IMR-90 (cell line): ENCODE data around the gene HASPIN. TPM values are rescaled to one million over a fixed set of nuclear protein-coding genes. Genes with fewer than 3 reads are reported as not detected.
A peak's percentile ranks its signal among the peaks of the same experiment; 100 is the strongest.

Experiments used
- ATAC-seq: fragments of 200-7000 bp; cut with Tn5 transposase; 2 replicates; pipeline ENCODE4 v1.9.1; 2020; ENCODE audit warnings: low read depth, mild to moderate bottlenecking, moderate library complexity
- BruUV-seq: library from RNA; stranded (reverse); fragments of 400-500 nt; replicated peaks from 2 replicates; lab custom pipeline; 2021; lab: Mats Ljungman, UMichigan
- CTCF ChIA-PET: fragments of 300-600 bp; formaldehyde crosslinking; extraction: SDS; loops from one replicate; lab custom pipeline; 2021; ENCODE audit warnings: antibody characterized with exemption; lab: Yijun Ruan, JAX
- POLR2A ChIA-PET: fragments of 300-600 bp; sonication (Branson Sonifier 250); formaldehyde crosslinking; loops from one replicate; lab custom pipeline; 2022; ENCODE audit warnings: antibody characterized with exemption; ENCODE audit not compliant: unreplicated experiment; lab: Charles Lee
- DNase-seq: peaks from one replicate; pipeline ENCODE4 v3.0.0; 2013
- H2AFZ ChIP-seq: replicated peaks from 2 replicates; pipeline ENCODE3; 2013; ENCODE audit warnings: low read length, mild to moderate bottlenecking; ENCODE audit not compliant: poor library complexity
- H2AK5ac ChIP-seq: 2 replicates; pipeline ENCODE4 v1.6.1; 2013; ENCODE audit warnings: low read depth, low read length, inconsistent platforms
- H2AK9ac ChIP-seq: replicated peaks from 2 replicates; pipeline ENCODE3; 2013; ENCODE audit warnings: mild to moderate bottlenecking, low read depth, low read length, moderate library complexity; ENCODE audit not compliant: poor library complexity
- H2BK120ac ChIP-seq: 2 replicates; pipeline ENCODE4 v1.6.1; 2013; ENCODE audit warnings: low read depth, low read length, inconsistent platforms
- H2BK15ac ChIP-seq: 3 replicates; pipeline ENCODE4 v1.6.1; 2013; ENCODE audit warnings: low read depth, low read length, inconsistent platforms
- H2BK20ac ChIP-seq: 2 replicates; pipeline ENCODE4 v1.6.1; 2013; ENCODE audit warnings: low read depth, mild to moderate bottlenecking, inconsistent platforms, low read length, moderate library complexity
- H2BK5ac ChIP-seq: 2 replicates; pipeline ENCODE4 v1.6.1; 2013; ENCODE audit warnings: mild to moderate bottlenecking, low read depth, low read length, inconsistent platforms; ENCODE audit not compliant: poor library complexity, severe bottlenecking
- H3K14ac ChIP-seq: replicated peaks from 2 replicates; pipeline ENCODE4 v1.6.1; 2013; ENCODE audit warnings: low read depth, low read length, inconsistent platforms
- H3K18ac ChIP-seq: 2 replicates; pipeline ENCODE4 v1.6.1; 2013; ENCODE audit warnings: low read depth, low read length, control low read depth
- H3K23ac ChIP-seq: 2 replicates; pipeline ENCODE4 v1.6.1; 2013; ENCODE audit warnings: low read depth, low read length, inconsistent platforms
- H3K27ac ChIP-seq: 2 replicates; pipeline ENCODE4 v1.5.1; 2013; ENCODE audit warnings: mild to moderate bottlenecking, control low read depth, low read length; ENCODE audit not compliant: insufficient read depth
- H3K27me3 ChIP-seq: 2 replicates; pipeline ENCODE4 v1.6.1; 2013; ENCODE audit warnings: low read length; ENCODE audit not compliant: control insufficient read depth, insufficient read depth
- H3K36me3 ChIP-seq: 2 replicates; pipeline ENCODE4 v1.6.1; 2013; ENCODE audit warnings: low read length, mixed read lengths; ENCODE audit not compliant: control insufficient read depth, insufficient read depth
- H3K4ac ChIP-seq: 2 replicates; pipeline ENCODE4 v1.6.1; 2013; ENCODE audit warnings: low read depth, low read length, inconsistent platforms
- H3K4me1 ChIP-seq: 2 replicates; pipeline ENCODE4 v1.6.1; 2013; ENCODE audit warnings: low read length, mixed read lengths; ENCODE audit not compliant: control insufficient read depth, insufficient read depth
- H3K4me2 ChIP-seq: 2 replicates; pipeline ENCODE4 v1.6.1; 2013; ENCODE audit warnings: low read depth, mild to moderate bottlenecking, control low read depth, low read length, moderate library complexity
- H3K4me3 ChIP-seq: 2 replicates; pipeline ENCODE4 v1.5.1; 2013; ENCODE audit warnings: low read depth, mild to moderate bottlenecking, control low read depth, low read length, moderate library complexity; ENCODE audit not compliant: insufficient read depth
- H3K56ac ChIP-seq: 2 replicates; pipeline ENCODE4 v1.6.1; 2013; ENCODE audit warnings: low read length, inconsistent platforms; ENCODE audit not compliant: insufficient read depth; ENCODE audit errors: extremely low read depth
- H3K79me1 ChIP-seq, 2 experiments: 2 replicates each; pipeline ENCODE4 v1.6.1; 2013; ENCODE audit warnings: low read length in 2 of 2, inconsistent platforms in 1 of 2, low read depth in 1 of 2
- H3K9ac ChIP-seq: 2 replicates; pipeline ENCODE4 v1.6.1; 2013; ENCODE audit warnings: low read depth, low read length, control low read depth
- H3K9me1 ChIP-seq: 2 replicates; pipeline ENCODE4 v1.6.1; 2013; ENCODE audit warnings: low read length, inconsistent platforms; ENCODE audit not compliant: insufficient read depth
- H3K9me3 ChIP-seq: 2 replicates; pipeline ENCODE4 v1.6.1; 2013; ENCODE audit warnings: low read length; ENCODE audit not compliant: control insufficient read depth, insufficient read depth
- H4K20me1 ChIP-seq: 2 replicates; pipeline ENCODE4 v1.6.1; 2013; ENCODE audit warnings: low read length, inconsistent platforms; ENCODE audit not compliant: insufficient read depth
- H4K5ac ChIP-seq: 2 replicates; pipeline ENCODE4 v1.6.1; 2013; ENCODE audit warnings: mild to moderate bottlenecking, low read depth, low read length, control low read depth
- H4K8ac ChIP-seq, 2 experiments: 2 replicates each; pipeline ENCODE4 v1.6.1; 2013; ENCODE audit warnings: low read depth in 2 of 2, low read length in 2 of 2, control low read depth in 1 of 2, inconsistent platforms in 1 of 2
- H4K91ac ChIP-seq: 2 replicates; pipeline ENCODE4 v1.6.1; 2013; ENCODE audit warnings: low read depth, low read length, inconsistent platforms; ENCODE audit not compliant: insufficient read depth
- CEBPB ChIP-seq: IDR thresholded peaks from 2 replicates; pipeline ENCODE4 v1.6.1; 2012; ENCODE audit warnings: low read depth, low read length, improper control_type of control experiment
- NFE2L2 ChIP-seq: fragments of 150-350 bp; IDR thresholded peaks from 2 replicates; pipeline ENCODE4 v1.6.1; 2016; ENCODE audit warnings: low read depth, mild to moderate bottlenecking, low read length
- POLR2A ChIP-seq: IDR thresholded peaks from 2 replicates; pipeline ENCODE4 v1.6.1; 2012; ENCODE audit warnings: mild to moderate bottlenecking, low read depth, low read length
- RAD21 ChIP-seq: IDR thresholded peaks from 2 replicates; pipeline ENCODE4 v1.6.1; 2012; ENCODE audit warnings: low read length, improper control_type of control experiment
- RFX5 ChIP-seq: IDR thresholded peaks from 2 replicates; pipeline ENCODE4 v1.8.0; 2012; ENCODE audit warnings: low read depth, mild to moderate bottlenecking, low read length, moderate library complexity
- WGBS, 2 experiments: methylation state at CpG; one replicate each; pipeline versions ENCODE4 v1.1.5 to v1.1.7; 2013; ENCODE audit warnings: missing lambda C conversion rate in 2 of 2; ENCODE audit not compliant: insufficient read length in 1 of 2; ENCODE audit errors: extremely low coverage in 2 of 2; 5-methylcytosine and 5-hydroxymethylcytosine counted together
- dilution Hi-C: fragments of 300-500 bp; cut with HindIII; formaldehyde crosslinking; loops from one replicate; pipeline ENCODE4 v1.14.3; 2018; ENCODE audit warnings: low sequenced_read_pairs; ENCODE audit not compliant: unreplicated experiment
- in situ Hi-C: fragments of 300-500 bp; cut with MboI; formaldehyde crosslinking; loops from 3 replicates; pipeline ENCODE4 v1.14.3; 2019; ENCODE audit warnings: low sequenced_read_pairs, inconsistent platforms, mixed read lengths
- intact Hi-C: fragments of 100-400 bp; cut with micrococcal nuclease; formaldehyde crosslinking; loops from 2 replicates; pipeline ENCODE4 v1.10.0; 2022
- polyA plus RNA-seq, 3 experiments: library from polyadenylated mRNA; depleted of rRNA; stranded (reverse); fragments of >200 nt; gene quantifications; 2 replicates each; pipeline ENCODE4 v1.2.3, GENCODE V29; 2012; ENCODE audit warnings: low replicate concordance in 1 of 3
- total RNA-seq: library from RNA; depleted of rRNA; stranded (reverse); fragments of >200 nt; gene quantifications from 2 replicates; pipeline ENCODE4 v1.2.3, GENCODE V29; 2012
- TF ChIP-seq, protein P1 (sequence below): fragments of 150-350 bp; IDR thresholded peaks from 2 replicates; pipeline ENCODE4 v1.6.1; 2016; ENCODE audit warnings: low read depth, mild to moderate bottlenecking, low read length, moderate library complexity, borderline replicate concordance

The HASPIN gene
- total and polyA plus RNA-seq, 2 of the 4 experiments (the other 2 are of a cell fraction), result 2.2 to 4.3 TPM

- CTCF ChIA-PET, result interaction anchor here (1.0 to 1.1 kb wide), 2 partner anchors 13 to 37 kb away, joined by 3 read pairs; no protein-coding TSS in a partner anchor
- H4K91ac ChIP-seq, result no peak overlapping the region
- no peak overlapping the region for H3K27ac ChIP-seq
- POLR2A ChIA-PET, result no interaction called here
- WGBS, 2 experiments, result 0% methylated on average over 3 of the region's 17 CpGs; no CpG with 5 or more reads in 1 of the 2 experiments
- DNase-seq, result no peak
- no peak overlapping the region for H2BK120ac ChIP-seq
- H3K9ac ChIP-seq, result no peak overlapping the region
- H3K36me3 ChIP-seq, result no peaks in the 10 kb centered on the region
- no peak overlapping the region for H2BK15ac ChIP-seq
- peaks cover 17% of the 10 kb centered on the region for H3K27me3 ChIP-seq
- TF ChIP-seq RAD21 (no peak), CEBPB (no peak), NFE2L2 (no peak), RFX5 (no peak), POLR2A (no peak)
- TF ChIP-seq, protein P1, sequence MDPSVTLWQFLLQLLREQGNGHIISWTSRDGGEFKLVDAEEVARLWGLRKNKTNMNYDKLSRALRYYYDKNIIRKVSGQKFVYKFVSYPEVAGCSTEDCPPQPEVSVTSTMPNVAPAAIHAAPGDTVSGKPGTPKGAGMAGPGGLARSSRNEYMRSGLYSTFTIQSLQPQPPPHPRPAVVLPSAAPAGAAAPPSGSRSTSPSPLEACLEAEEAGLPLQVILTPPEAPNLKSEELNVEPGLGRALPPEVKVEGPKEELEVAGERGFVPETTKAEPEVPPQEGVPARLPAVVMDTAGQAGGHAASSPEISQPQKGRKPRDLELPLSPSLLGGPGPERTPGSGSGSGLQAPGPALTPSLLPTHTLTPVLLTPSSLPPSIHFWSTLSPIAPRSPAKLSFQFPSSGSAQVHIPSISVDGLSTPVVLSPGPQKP, result no peak
- H4K5ac ChIP-seq, result no peak overlapping the region
- peak; percentile 42 for ATAC-seq
- no peak overlapping the region for H3K4ac ChIP-seq
- H3K56ac ChIP-seq, result no peak overlapping the region
- H3K4me2 ChIP-seq, result peak overlapping the region; percentile 90
- H2BK5ac ChIP-seq, result no peak overlapping the region
- H3K23ac ChIP-seq, result peak overlapping the region; percentile 38; the same call in 1 of the 2 replicates
- intact Hi-C loops (loop anchor here (1.0 kb wide), 1 partner anchor 39 kb away; no protein-coding TSS in a partner anchor), in situ Hi-C loops (no loop called here), dilution Hi-C loops (no loop called here)
- H3K4me1 ChIP-seq, result peaks cover 4% of the 10 kb centered on the region; the same call in 1 of the 2 replicates
- H3K14ac ChIP-seq, result no peak overlapping the region
- no peak overlapping the region for H3K18ac ChIP-seq
- H3K9me3 ChIP-seq, result peaks cover 12% of the 10 kb centered on the region
- no peaks in the 10 kb centered on the region for H3K9me1 ChIP-seq
- no peak overlapping the region; the same call in 1 of the 2 replicates for H2AK5ac ChIP-seq
- no peaks in the 10 kb centered on the region for H3K79me1 ChIP-seq
- peak overlapping the region; percentile 94 for H2AFZ ChIP-seq
- peak overlapping the region; percentile 55 for H2AK9ac ChIP-seq
- BruUV-seq, result no TSS peak
- no peaks in the 10 kb centered on the region for H4K20me1 ChIP-seq
- H2BK20ac ChIP-seq, result no peak overlapping the region
- peak overlapping the region; percentile 79 for H3K4me3 ChIP-seq
- H4K8ac ChIP-seq, result no peak overlapping the region
Measured at GRCh38 chr17:3695129-3695722, 28.5 kb upstream of the HASPIN start.
